Peyer's patch (tissue), 4 donors: ENCODE results near the gene DEFB110. TPM values are rescaled to one million over a fixed set of nuclear protein-coding genes. Genes with fewer than 3 reads are reported as not detected.
A peak's percentile ranks its signal among the peaks of the same experiment; 100 is the strongest.

Experiments
- DNase-seq, 3 donors: peaks; one replicate each; pipeline ENCODE4 v3.0.0-alpha.2; 2017 to 2019
- H3K27ac ChIP-seq, 4 donors: fragments of 200-600 bp; sonication (generic); one replicate each; pipeline ENCODE4 v1.5.1; 2016 to 2019
- H3K27me3 ChIP-seq, 2 donors: fragments of 200-600 bp; sonication (generic); one replicate each; pipeline ENCODE4 v1.5.1; 2019
- H3K36me3 ChIP-seq, 3 donors: fragments of 200-600 bp; sonication (generic); one replicate each; pipeline ENCODE4 v1.5.1; 2016 to 2019
- H3K4me1 ChIP-seq, 4 donors: fragments of 200-600 bp; sonication (generic); one replicate each; pipeline ENCODE4 v1.5.1; 2016 to 2019
- H3K4me3 ChIP-seq, 4 donors: fragments of 200-600 bp; sonication (generic); 1 replicate in 3 of 4; 2 replicates in 1 of 4; pipeline ENCODE4 v1.5.1; 2016 to 2019; ENCODE audit warnings: mild to moderate bottlenecking in 1 of 4
- H3K9me3 ChIP-seq, 4 donors: fragments of 200-600 bp; sonication (generic); one replicate each; pipeline ENCODE4 v1.5.1; 2016 to 2019; ENCODE audit warnings: mild to moderate bottlenecking in 1 of 4
- CTCF ChIP-seq, 6 experiments: fragments of 450-650 bp in 4 of 6; fragments of 200-600 bp in 2 of 6; sonication (generic) in 1 of 6; IDR thresholded peaks; one replicate each; pipeline ENCODE4 v1.5.1; 2017 to 2019; ENCODE audit warnings: antibody characterized with exemption in 6 of 6, mild to moderate bottlenecking in 3 of 6, moderate library complexity in 1 of 6
- POLR2A ChIP-seq, 2 donors: fragments of 450-650 bp; IDR thresholded peaks; one replicate each; pipeline ENCODE4 v1.5.1; 2017; ENCODE audit warnings: antibody characterized with exemption in 2 of 2, mild to moderate bottlenecking in 2 of 2, moderate library complexity in 2 of 2
- total RNA-seq, 4 donors: library from RNA; depleted of rRNA; stranded (reverse); fragments of >200 nt; gene quantifications; one replicate each; pipeline ENCODE4 v1.1.0, GENCODE V29; 2016

DEFB110 gene
- total RNA-seq, 4 donors from 2014 or later = not detected

- TF ChIP-seq CTCF (IDR thresholded peaks at IDR 0.05) (no peak), POLR2A (IDR thresholded peaks at IDR 0.05) (no peak)
- no peak for DNase-seq
- no peaks in the 10 kb centered on the region for H3K27me3 ChIP-seq
These were observed 42.2 kb downstream of the DEFB110 start for GRCh38 chr6:49979584-49979983.

GRCh38 chr6:49978332-49979226, 43.2 kb downstream of the DEFB110 start:
- TF ChIP-seq POLR2A (IDR thresholded peaks at IDR 0.05) (no peak), CTCF (IDR thresholded peaks at IDR 0.05) (no peak)
- no peak for DNase-seq
- no peaks in the 10 kb centered on the region for H3K36me3 ChIP-seq
- H3K9me3 ChIP-seq = no peaks in the 10 kb centered on the region
- H3K27ac ChIP-seq = no peak overlapping the region
- peak overlapping the region in 1 of 4 donors; percentile 27 for H3K4me3 ChIP-seq
- H3K27me3 ChIP-seq = no peaks in the 10 kb centered on the region
- H3K4me1 ChIP-seq = no peaks in the 10 kb centered on the region

More at GRCh38 chr6:49979584-49979983, 42.2 kb downstream of the DEFB110 start:
- H3K27ac ChIP-seq = no peak overlapping the region
- no peaks in the 10 kb centered on the region for H3K9me3 ChIP-seq
- no peaks in the 10 kb centered on the region for H3K4me1 ChIP-seq
- H3K36me3 ChIP-seq = no peaks in the 10 kb centered on the region
- no peak overlapping the region for H3K4me3 ChIP-seq

GRCh38 chr6:49969605-49970004, 52.2 kb downstream of the DEFB110 start, which contains the start of gene DEFB113:
DEFB113 (minus strand) TSS chr6:49969625; CDS start chr6:49969625, 0 bp downstream.
- DNase-seq = no peak
- Histone ChIP-seq H3K27me3 (no peaks in the 10 kb centered on the region), H3K27ac (no peak within 1 kb of the TSS), H3K36me3 (no peaks in the 10 kb centered on the region), H3K4me3 (no peak within 1 kb of the TSS), H3K4me1 (no peaks in the 10 kb centered on the region), H3K9me3 (no peaks in the 10 kb centered on the region)
- TF ChIP-seq CTCF (IDR thresholded peaks at IDR 0.05) (no peak), POLR2A (IDR thresholded peaks at IDR 0.05) (no peak)

Other genes starting within 250 kb of the DEFB110 start
- gene PGK2, start 234.7 kb downstream of the DEFB110 start, total RNA-seq = not detected
- gene CRISP1, start 155.5 kb downstream of the DEFB110 start, total RNA-seq = not detected
- not detected for gene DEFB114, start 57.8 kb downstream of the DEFB110 start, total RNA-seq
- not detected for gene DEFB113, start 52.4 kb downstream of the DEFB110 start, total RNA-seq
- not detected for gene DEFB112, start 27.9 kb upstream of the DEFB110 start, total RNA-seq